ENCODE results near the gene HYAL1.
A peak's percentile ranks its signal among the peaks of the same experiment; 100 is the strongest.

Gene HYAL1

GRCh38 chr3:50347187-50347813 is 43.9 kb upstream of the HYAL1 start (continued):
- TF ChIP-seq SCRT1 (tag by site-specific recombination; IDR thresholded peaks at IDR 0.05; ENCODE audit: borderline replicate concordance): 0 out of 2 replicates have a peak, but pooled peaks have one; percentile 22
- no peak for TF ChIP-seq ZNF148 (tag by site-specific recombination; IDR thresholded peaks at IDR 0.05; ENCODE audit: borderline replicate concordance)
- no peak for TF ChIP-seq ZBTB6 (tag by site-specific recombination; IDR thresholded peaks at IDR 0.05)
- TF ChIP-seq SCRT2 (tag by site-specific recombination; IDR thresholded peaks at IDR 0.05): peak; percentile 71
- no peak for TF ChIP-seq GLIS2 (tag by site-specific recombination; IDR thresholded peaks at IDR 0.05)
- TF ChIP-seq ZNF132 (tag by site-specific recombination; IDR thresholded peaks at IDR 0.05; ENCODE audit: borderline replicate concordance): no peak
- TF ChIP-seq ZBTB26 (tag by site-specific recombination; optimal IDR thresholded peaks at IDR 0.05): no peak
- no peak for TF ChIP-seq ZFHX2 (tag by site-specific recombination; conservative IDR thresholded peaks at IDR 0.05)
- TF ChIP-seq MYNN (tag by site-specific recombination; IDR thresholded peaks at IDR 0.05; ENCODE audit: borderline replicate concordance): no peak
- TF ChIP-seq SP7 (tag by site-specific recombination; IDR thresholded peaks at IDR 0.05): 0 out of 2 replicates have a peak, but pooled peaks have one; percentile 24
- TF ChIP-seq ZSCAN23 (tag by site-specific recombination; IDR thresholded peaks at IDR 0.05): no peak
- peak; percentile 64; the same call in 1 of the 2 replicates for TF ChIP-seq KLF8 (tag by site-specific recombination; IDR thresholded peaks at IDR 0.05)
- no peak for TF ChIP-seq ZNF394 (tag by site-specific recombination; IDR thresholded peaks at IDR 0.05; ENCODE audit: borderline replicate concordance)
- peak; percentile 44; the same call in 1 of the 2 replicates for TF ChIP-seq ZNF341 (tag by site-specific recombination; IDR thresholded peaks at IDR 0.05; ENCODE audit: low read depth)
- no peak for TF ChIP-seq SALL2 (tag by site-specific recombination; IDR thresholded peaks at IDR 0.05; ENCODE audit: borderline replicate concordance)
- TF ChIP-seq BCL11B (tag by site-specific recombination; IDR thresholded peaks at IDR 0.05; ENCODE audit: low read depth): no peak
- TF ChIP-seq ZNF362 (tag by site-specific recombination; IDR thresholded peaks at IDR 0.05): peak; percentile 98
- no peak for TF ChIP-seq ZNF239 (tag by site-specific recombination; IDR thresholded peaks at IDR 0.05)
- TF ChIP-seq ZNF639 (tag by site-specific recombination; IDR thresholded peaks at IDR 0.05): 0 out of 2 replicates have a peak, but pooled peaks have one; percentile 26
- TF ChIP-seq ZNF391 (tag by site-specific recombination; IDR thresholded peaks at IDR 0.05; ENCODE audit: borderline replicate concordance, low read depth): no peak
- TF ChIP-seq ZNF426 (tag by site-specific recombination; IDR thresholded peaks at IDR 0.05): no peak
